ENCODE results near the gene ZBED5. TPM values are rescaled to one million over a fixed set of nuclear protein-coding genes. Genes with fewer than 3 reads are reported as not detected.
A peak's percentile ranks its signal among the peaks of the same experiment; 100 is the strongest.
"Not testable (repeated sequence)": the region's sequence is repeated elsewhere in the genome, so short reads cannot be mapped to it uniquely, and the experiment has no call there.

Gene ZBED5
- total and polyA plus RNA-seq, 11 donors, result 22.5 to 49.1 (median 37.8) TPM

- H3K36me3 ChIP-seq, result no peaks in the 10 kb centered on the region
- ATAC-seq (no peak), DNase-seq (no peak)
- H3K4me3 ChIP-seq, result no peak overlapping the region
- H3K27ac ChIP-seq, result peak overlapping the region in 6 of 12 donors; percentile 35 to 73 (median 60)
- no peaks in the 10 kb centered on the region for H3K27me3 ChIP-seq
- peaks cover 0 to 18% (median 0%) of the 10 kb centered on the region in 12 donors for H3K9me3 ChIP-seq
- TF ChIP-seq, protein P1, sequence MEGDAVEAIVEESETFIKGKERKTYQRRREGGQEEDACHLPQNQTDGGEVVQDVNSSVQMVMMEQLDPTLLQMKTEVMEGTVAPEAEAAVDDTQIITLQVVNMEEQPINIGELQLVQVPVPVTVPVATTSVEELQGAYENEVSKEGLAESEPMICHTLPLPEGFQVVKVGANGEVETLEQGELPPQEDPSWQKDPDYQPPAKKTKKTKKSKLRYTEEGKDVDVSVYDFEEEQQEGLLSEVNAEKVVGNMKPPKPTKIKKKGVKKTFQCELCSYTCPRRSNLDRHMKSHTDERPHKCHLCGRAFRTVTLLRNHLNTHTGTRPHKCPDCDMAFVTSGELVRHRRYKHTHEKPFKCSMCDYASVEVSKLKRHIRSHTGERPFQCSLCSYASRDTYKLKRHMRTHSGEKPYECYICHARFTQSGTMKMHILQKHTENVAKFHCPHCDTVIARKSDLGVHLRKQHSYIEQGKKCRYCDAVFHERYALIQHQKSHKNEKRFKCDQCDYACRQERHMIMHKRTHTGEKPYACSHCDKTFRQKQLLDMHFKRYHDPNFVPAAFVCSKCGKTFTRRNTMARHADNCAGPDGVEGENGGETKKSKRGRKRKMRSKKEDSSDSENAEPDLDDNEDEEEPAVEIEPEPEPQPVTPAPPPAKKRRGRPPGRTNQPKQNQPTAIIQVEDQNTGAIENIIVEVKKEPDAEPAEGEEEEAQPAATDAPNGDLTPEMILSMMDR (IDR thresholded peaks at IDR 0.05), result no peak
- TF ChIP-seq POLR2A (IDR thresholded peaks at IDR 0.05), result no peak
- intact Hi-C loops (cut with DNase I), result no loop called here
- H3K4me1 ChIP-seq, result peaks cover 0 to 23% (median 11%) of the 10 kb centered on the region in 12 donors
These were observed 29.5 kb upstream of the ZBED5 start for GRCh38 chr11:10887307-10887706.

DNA sequence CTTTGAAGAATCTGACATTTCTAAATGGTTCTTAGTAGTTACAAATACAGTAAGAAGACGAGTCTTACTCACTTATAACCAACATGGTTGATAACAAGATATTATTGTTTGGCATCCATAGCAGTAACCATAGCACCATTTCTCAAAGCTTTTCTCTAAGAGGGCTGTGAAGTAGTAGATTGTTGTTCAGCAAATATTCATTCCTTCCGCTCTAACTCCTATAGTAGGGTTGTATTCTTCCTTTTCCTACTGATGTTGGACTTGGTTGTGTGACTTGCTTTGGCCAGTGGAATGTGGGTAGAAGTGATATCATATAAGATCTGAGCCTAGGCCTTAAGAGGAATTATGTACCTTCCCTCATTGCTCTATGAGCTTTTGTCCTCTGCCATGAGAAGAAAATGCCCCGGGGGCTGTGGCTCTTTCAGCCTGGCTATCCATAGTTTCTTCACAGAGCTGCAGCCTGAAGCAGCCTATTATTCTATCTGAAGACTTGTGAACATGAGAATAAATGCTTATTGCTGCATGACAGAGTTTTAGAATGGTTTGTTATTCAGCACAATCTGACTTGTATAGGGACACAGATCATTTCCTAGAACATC is 28.9 kb upstream of the ZBED5 start:
- Histone ChIP-seq H3K9me3 (peaks cover 0 to 18% (median 0%) of the 10 kb centered on the region in 12 donors), H3K27ac (peak overlapping the region in 11 of 12 donors; percentile 7 to 74 (median 53)), H3K27me3 (no peaks in the 10 kb centered on the region), H3K4me3 (no peak overlapping the region), H3K4me1 (peaks cover 0 to 23% (median 9%) of the 10 kb centered on the region in 12 donors), H3K36me3 (no peaks in the 10 kb centered on the region)
- DNase-seq (no peak), ATAC-seq (no peak)
- TF ChIP-seq, protein P1 (IDR thresholded peaks at IDR 0.05), result no peak
- no peak for TF ChIP-seq POLR2A (IDR thresholded peaks at IDR 0.05)
- intact Hi-C loops (cut with DNase I), result no loop called here
- 73 to 80% (median 76%) methylated on average over 3 of the region's 3 CpGs for WGBS, 4 donors

DNA sequence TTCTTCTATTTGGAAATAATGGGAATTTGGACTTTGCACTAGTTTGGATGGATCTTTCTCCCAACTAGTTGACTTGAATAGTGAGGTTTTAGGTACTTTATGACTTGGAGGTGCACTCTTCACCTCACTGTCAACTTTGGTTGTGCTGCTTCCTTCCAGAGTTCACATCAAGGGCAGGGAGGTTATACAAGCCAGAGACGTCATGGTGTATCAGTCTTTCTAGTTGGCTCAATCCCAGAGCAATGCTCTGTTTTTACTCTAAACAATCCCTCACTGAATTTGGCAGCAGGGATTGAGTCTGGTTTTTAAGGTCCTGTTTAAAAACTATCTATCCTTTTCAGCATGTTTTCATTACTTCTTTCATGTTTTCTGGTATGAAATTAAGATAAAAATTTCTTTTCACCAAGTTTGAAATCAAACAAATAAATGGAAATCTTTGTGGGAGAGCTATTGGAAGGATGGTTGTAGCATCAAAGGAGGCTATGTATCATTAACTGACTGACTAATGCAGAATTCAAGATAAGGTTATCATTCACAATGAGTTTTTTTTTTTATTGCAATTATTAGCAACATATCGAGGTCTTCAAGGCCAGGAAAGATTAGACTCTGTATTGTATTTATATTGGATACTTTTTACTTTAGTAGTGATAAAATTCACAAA is 28.0 kb upstream of the ZBED5 start:
- TF ChIP-seq, protein P1 (IDR thresholded peaks at IDR 0.05), result no peak
- TF ChIP-seq POLR2A (IDR thresholded peaks at IDR 0.05), result no peak
- Histone ChIP-seq H3K27me3 (no peaks in the 10 kb centered on the region), H3K4me1 (peaks cover 0 to 23% (median 9%) of the 10 kb centered on the region in 12 donors), H3K36me3 (no peaks in the 10 kb centered on the region), H3K27ac (peak overlapping the region in 11 of 12 donors; percentile 7 to 74 (median 53)), H3K4me3 (no peak overlapping the region), H3K9me3 (peaks cover 0 to 18% (median 0%) of the 10 kb centered on the region in 12 donors)
- 11 to 17% (median 14%) methylated on average over 2 of the region's 2 CpGs for WGBS, 4 donors
- ATAC-seq (peak; percentile 90 to 98 (median 98)), DNase-seq (peak in 1 of 5 donors; percentile 54)
- intact Hi-C loops (cut with DNase I), result no loop called here

DNA sequence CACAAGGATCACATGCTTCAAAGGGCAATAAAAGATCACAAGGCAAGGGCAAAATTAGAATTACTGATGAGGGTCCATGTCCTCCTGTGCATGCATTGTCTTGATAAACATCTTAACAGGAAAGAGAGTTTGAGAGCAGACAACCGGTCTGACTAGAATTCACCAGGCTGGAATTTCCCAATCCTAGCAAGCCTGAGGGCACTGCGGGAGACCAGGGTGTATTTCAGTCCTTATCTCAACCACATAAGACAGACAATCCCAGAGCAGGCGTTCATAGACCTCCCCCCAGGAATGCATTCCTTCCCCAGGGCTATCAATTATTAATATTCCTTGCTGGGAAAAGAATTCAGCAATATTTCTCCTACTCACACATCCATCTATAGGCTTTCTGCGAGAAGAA is 26.4 kb upstream of the ZBED5 start:
- WGBS, 4 donors, result 87 to 91% (median 89%) methylated on average over 4 of the region's 4 CpGs
- H3K4me3 ChIP-seq; DNase-seq; H3K27me3 ChIP-seq; ATAC-seq; H3K27ac ChIP-seq; intact Hi-C loops (cut with DNase I); H3K36me3 ChIP-seq: not testable (repeated sequence)
- Histone ChIP-seq H3K9me3 (peaks cover 0 to 11% (median 0%) of the 10 kb centered on the region in 12 donors), H3K4me1 (peaks cover 0 to 23% (median 9%) of the 10 kb centered on the region in 12 donors)

All from heart left ventricle (tissue), 16 donors.